Peyer's patch (tissue), 4 donors: ENCODE measurements around the gene SPDYE1.

ENCODE experiments used
- CTCF ChIP-seq, 6 experiments: fragments of 450-650 bp in 4 of 6; fragments of 200-600 bp in 2 of 6; sonication (generic) in 1 of 6; IDR thresholded peaks; one replicate each; pipeline ENCODE4 v1.5.1; 2017 to 2019; ENCODE audit warnings: antibody characterized with exemption in 6 of 6, mild to moderate bottlenecking in 3 of 6, moderate library complexity in 1 of 6
- POLR2A ChIP-seq, 2 donors: fragments of 450-650 bp; IDR thresholded peaks; one replicate each; pipeline ENCODE4 v1.5.1; 2017; ENCODE audit warnings: antibody characterized with exemption in 2 of 2, mild to moderate bottlenecking in 2 of 2, moderate library complexity in 2 of 2

- TF ChIP-seq CTCF (IDR thresholded peaks at IDR 0.05) (no peak), POLR2A (IDR thresholded peaks at IDR 0.05) (no peak)
These were observed 61.1 kb downstream of the SPDYE1 start for GRCh38 chr7:44058759-44059218.
